T follicular helper cell (primary cell): Measurements from ENCODE around the gene ROR2.

Experiments used
- DNase-seq: peaks from one replicate; pipeline ENCODE4 v3.0.0-alpha.2; 2020; ENCODE audit warnings: low read depth

The ROR2 gene

DNA sequence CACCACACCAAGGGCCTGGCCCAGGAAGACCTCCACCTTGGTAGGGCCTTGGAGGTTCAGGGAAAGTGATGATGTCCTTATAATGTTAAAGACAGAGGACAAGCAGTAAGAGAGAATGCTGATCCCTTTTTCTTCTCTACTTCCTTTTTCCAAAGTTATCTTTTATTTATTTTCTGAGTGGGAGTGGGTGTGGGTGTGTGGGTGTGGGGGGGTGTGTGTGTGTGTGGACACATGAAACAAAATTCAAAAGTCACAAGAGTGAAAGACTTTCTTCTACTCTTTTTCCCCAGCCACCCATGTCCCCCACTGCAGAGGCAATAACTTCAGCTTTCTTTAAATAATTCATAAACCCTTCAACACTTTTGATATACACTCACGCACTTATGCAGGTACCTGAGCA lies 70.8 kb downstream of the ROR2 start:
- no peak for DNase-seq

DNA sequence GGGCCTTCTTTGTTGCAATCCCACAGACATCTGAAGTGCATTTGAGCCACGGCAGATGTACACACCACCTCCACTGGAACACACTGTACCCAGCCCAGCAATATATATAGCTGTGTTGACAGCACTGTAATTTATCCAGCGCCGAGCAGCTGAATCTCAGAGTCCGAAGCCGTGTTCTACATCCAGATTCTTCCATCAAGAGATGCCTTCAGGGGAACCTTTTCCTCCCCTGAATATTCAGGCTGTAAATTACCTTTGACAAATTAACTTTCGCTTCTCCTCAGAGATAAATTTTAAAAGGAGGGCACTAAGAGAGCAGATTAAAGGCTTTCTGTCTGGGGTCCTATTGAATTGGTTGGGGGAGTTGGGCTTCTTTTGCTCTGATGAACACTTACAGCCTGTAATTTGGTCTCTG lies 76.4 kb downstream of the ROR2 start:
- no peak for DNase-seq

DNA sequence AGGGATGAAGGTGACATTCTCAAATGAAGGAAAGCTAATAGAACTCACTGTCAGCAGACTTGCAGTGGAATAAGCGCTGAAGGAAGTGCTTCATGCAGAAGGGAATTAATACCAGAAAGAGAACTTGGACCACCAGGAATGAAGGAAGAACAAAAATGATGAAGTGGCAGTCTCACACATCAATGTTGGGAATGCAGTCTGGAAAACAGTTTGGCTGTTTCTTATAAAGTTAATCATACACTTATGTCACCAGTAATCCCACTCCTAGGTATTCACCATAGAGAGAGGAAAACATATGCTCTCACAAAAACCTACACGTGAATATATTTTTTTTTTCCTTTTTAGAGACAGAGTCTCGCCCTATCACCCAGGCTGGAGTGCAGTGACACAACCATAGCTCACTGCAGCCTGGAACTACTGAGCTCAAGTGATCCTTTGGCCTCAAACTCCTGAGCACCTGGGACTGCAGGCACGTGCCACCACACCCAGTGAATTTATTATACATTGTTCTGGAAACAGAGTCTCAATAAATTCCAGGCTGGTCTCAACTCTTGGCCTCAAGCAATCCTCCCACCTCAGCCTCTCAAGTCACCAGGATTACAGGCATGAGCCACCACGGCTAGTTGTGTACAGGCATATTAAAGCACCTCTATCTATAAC lies 81.2 kb downstream of the ROR2 start:
- DNase-seq, result no peak

DNA sequence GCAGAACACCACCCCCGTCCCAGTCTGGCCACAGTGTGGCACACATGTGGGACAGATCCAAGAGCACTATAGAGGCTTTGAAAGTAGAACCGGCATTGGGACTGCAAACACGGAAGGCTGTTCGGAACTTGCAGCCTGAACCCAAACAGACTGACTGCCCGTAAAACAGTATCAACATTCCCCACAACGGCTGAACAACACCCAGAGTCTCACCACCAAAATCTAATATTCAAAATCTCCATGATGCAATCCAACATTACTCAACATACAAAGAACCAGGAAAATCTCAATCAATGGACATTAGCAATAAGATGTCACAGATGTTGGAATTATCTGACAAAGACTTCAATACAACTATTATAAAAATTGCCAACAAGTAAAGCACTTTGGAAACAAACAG lies 82.3 kb downstream of the ROR2 start:
- DNase-seq, result no peak

DNA sequence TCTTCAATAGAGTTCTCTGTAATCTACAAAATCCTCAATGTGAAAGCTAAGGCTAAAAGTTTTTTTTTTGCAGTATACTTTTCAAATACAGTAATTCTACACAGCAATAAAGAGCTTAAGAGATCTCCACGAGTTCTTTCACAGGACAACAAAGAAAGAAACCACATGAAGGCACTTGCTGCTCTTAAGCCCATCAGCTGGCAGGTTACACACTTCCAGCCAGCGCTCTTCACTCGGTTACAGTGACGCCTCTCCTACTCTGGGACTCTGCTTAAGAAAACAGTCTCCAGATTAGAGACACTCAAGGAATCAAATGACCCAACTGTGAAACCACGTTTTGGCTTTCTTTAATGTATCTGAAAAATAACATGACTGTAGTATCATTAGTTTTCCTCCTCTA lies 85.0 kb downstream of the ROR2 start:
- no peak for DNase-seq

DNA sequence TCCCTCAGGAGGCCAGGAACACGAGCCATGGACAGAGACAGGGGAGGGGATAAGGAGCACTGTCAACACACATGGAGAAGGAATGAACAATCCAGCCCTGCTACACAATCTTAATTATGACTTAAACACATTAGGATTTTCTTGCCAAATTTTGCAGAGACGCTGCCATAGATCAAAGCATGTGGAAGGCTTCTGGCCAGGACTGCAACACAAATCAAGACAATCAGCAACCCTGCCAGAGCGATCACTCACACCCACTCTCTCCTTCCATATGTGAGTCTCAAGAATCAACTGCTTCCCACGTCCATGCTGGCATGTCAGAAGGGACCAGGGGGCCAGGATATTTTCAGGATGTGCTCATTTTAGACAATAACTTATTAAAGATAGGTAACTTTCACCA lies 85.6 kb downstream of the ROR2 start:
- no peak for DNase-seq

DNA sequence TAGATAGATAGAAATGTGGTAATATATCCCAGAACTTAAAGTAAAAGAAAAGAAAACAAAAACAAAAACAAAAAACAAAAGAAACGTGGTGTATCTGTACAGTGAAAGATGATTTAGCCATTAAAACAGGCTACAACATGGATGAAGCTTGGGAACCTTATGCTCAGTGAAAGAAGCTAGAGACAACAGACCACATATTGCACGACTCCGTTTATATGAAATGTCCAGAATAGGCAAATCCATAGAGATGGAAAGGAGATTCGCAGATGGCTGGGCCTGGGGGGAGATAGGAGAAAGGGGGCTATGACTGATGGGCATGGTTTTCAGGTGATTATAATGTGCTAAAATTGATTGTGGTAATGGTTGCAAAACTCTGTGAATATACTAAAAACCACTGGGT lies 86.6 kb downstream of the ROR2 start:
- DNase-seq, result no peak

DNA sequence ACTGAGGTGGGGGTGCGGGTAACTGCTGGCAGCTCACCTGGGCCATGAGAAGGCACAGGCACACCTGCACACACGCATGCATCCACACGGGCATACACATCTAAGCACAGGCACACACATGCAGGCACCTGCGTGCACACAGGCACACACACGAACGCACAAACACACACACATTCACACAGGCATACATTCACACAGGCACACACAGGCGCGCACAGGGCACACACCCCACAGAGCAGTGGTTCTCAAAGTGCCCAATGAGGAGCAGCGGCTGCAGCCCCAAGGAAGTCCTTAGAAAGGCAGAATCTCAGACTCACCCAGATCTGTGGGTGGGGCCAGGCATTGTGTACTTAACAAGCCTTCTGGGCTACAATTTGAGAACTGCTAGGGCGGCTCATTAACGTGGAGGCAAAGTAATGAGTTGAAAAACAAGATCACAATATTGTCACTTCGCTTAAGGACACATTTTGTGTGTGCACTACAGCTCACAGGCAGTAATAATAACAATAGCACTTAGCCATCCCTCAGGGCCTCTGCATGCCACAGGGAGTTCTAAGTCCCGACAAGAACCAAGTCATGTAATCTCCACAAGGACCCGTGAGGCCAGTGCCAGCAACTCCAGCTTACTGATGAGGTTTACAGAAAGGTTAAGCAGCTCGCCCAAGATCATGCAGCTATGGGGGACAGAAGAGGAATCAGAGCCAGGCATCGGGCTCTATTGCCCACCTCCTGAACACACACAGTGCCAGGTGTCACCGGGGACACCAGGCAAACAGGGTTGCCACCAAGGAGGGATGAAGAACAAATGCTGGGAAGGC lies 91.6 kb downstream of the ROR2 start:
- no peak for DNase-seq

DNA sequence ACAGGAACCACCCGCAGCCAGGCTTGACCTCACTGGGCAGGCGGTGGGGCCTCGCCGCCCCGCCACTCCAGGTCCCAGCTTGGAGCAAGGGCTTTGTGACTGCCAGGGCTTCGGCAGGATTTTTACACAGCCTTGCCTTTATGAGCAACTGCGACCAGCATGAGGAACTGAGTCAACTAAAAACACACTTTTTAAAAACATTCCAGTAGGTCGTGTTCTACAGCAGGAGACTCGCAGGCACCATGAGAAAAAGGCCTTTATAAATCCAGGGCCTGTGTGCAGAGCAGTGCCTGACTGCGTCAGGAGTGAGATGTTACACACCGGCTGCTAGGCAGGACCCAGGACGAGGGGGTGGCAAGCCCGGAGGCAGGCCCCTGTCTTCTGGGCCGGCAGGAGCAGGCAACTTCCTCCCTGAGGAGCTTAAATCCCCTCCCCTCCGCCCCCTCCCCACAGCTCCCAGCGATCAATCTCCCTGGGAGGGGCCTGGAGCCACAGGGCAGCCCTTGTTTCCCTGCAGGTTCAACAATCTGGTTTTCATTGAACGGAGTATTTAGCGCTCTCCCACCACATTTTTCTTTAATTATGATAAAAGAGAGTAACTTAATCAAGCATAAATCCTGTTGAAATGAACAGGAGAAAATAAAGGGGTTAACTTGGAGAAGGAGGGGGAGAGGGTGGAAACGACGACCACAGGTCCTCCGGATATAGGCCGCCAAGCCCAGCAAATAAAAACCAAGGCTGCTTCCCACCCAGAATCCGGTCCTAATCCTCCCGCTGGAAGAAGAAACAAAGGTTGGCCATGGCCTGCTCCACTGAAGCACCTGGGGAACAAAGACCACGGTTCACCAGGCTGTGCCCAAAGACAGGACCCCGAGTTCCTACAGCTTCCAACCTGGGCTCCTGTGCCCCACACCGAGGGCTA lies 92.5 kb downstream of the ROR2 start:
- DNase-seq, result no peak

DNA sequence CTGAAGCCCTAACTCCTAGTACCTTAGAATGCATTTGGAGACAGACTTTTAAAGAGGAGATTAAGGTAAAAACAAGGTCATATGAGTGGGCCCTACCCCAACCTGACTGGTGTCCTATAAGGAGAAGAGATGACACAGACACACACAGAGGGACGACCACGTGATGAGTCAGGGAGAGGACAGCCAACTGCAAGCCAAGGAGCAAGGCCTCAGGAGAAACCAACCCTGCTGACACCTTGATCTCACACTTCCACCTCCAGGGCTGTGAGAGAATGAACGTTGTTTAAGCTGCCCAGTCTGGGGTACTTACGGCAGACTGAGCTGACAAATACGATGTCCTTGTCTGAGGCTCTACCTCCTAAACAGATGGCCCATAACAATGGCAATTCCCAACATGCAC lies 93.6 kb downstream of the ROR2 start:
- no peak for DNase-seq

DNA sequence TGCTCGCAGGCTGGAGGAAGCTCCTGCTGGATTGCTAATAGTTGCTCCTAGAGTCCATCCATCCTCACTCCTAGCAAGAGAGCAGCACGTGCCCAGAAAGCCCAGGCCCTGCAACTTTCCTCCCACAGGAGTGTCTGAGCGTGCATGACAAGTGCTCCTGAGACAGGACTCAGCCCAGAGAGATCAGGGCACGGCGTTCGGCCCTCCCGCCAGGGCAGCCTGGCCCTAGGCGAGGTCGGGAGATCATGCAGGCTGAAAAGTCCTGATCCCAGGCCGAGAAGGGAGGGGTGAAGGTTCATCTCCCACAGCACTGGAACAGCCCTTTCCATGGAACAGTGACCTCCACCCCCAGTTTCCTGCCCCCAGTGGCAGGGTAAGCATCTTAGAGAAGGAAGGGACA lies 94.8 kb downstream of the ROR2 start:
- DNase-seq, result no peak

DNA sequence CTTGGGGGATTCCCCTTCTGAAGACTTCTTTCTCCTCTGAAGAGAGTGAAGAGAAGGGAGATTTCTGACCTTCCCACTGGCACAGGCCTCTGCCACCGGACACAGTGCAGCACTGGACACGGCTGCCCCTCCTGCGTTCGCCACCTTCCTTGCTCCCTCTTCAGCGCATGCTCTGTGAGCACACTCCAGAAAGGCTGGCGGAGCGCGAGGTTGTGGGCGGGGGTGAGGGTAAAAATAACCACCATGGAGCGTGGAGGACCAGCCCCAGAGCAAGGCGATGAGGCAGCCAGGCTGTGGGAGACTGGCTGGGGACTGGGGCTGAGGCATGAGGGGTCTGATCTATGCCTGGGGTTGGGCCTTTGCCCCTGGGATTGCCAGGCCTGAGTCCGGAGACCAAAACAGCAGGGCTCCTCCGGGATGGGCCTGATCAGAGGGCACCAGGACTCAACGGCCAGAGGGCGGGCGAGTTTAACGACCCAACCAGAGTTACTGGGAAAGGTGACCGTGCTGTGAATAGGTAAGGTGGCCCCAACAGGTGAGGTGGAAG lies 97.2 kb downstream of the ROR2 start:
- no peak for DNase-seq

DNA sequence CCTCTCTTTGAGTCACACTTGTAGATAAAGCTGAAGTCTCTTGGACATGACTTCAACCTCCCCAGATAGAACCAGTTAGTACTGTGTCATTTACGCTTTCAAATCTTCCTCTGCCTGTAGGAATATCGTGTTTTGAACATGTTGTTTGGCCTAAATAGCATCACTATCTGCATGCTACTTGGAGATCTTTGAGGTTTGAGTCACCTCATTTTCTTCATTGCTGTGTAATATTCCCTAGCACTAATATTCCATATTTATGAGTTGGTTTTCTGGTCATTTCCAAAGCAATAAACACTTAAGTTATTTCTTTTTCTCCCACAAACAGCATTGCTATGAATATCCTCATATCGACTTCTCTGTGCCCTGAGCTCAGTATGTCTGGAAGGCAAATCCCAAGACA lies 100.3 kb downstream of the ROR2 start:
- no peak for DNase-seq

DNA sequence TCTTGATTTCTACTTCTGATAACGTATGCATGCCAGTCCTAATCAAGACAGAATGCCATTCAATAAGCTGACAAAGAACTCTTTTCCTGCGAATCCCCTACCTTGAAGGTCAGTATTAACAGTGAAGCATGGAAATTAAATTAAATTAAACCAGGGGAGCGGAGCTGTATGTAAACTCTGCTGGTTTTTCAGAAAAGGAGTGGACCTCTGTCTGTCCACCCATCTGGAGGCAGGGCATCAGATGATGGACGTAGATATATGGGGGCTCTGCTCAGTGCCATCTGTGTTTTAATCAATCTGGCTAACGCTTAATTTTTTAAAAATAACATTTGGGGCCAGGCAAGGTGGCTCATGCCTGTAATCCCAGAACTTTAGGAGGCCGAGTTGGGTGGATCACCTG lies 101.9 kb downstream of the ROR2 start:
- no peak for DNase-seq

DNA sequence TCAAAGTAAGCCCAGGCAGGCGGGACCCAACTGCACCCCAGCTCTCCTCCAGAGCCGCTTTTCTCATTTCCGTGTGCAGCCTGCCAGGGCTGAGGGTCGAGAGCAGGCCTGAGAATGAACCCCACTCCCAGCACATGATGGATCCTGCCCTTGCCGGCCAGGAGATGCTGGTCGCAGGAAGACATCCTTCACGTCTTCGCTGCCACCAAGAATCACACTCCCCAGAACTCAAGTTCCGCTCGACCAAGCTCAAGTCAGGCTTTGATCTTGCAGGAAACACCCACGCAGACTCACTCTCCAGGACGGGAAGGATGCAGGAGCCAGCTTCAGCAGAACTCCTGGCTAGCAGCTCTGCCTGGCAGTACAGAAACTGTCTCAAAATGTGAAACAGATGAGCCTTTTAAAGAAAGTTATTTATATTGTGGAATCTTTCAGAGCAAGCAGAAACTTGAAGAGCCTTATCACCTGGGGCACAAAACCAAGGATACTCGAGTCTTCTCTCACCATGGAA lies 102.4 kb downstream of the ROR2 start:
- no peak for DNase-seq

DNA sequence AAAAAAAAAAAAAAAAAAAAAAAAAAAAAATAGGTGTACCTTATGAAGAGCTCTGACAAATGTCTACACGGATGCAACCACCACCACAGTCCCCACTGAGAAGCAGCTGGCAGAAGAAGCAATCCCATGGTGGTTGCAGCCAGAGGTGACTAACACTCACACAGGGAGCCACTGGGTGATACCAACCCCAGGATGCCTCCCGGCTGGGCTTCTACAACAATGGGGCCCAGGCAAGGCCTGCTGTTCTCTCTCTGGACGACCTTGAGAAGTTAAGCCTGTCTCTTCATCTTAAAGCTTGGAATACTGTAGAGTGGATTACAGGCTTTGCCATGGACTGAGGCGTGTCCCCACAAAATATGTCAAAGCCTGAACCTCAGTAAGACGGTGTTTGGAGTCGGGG lies 104.1 kb downstream of the ROR2 start:
- no peak for DNase-seq

DNA sequence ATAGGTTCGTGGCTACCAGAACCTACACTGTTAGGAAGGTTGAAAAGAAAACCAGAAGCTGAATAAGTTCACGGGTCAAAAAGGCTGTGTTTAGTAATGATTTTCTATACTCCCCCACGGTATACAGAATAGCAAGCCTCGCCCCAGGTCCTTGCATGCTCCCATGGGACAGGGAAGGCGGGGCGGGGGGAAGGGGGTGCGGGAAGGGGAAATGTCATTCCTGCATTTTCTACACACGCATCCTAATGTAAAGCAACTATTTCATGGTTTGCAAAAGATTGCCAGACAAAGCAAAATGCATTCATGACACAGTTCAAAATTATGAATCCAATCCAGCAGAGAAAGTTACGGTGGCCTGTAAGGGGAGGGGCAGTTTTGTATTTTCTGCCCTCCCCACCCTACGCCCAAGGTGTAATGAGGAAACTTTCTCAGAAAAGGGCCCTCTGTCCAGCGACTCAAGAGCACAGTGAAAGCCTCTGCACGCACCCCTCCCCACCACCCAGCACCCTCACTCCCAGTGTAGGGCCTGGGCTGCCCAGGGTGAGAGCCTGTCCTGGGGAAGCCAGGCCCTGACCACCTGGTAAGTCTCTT lies 105.2 kb downstream of the ROR2 start:
- no peak for DNase-seq

DNA sequence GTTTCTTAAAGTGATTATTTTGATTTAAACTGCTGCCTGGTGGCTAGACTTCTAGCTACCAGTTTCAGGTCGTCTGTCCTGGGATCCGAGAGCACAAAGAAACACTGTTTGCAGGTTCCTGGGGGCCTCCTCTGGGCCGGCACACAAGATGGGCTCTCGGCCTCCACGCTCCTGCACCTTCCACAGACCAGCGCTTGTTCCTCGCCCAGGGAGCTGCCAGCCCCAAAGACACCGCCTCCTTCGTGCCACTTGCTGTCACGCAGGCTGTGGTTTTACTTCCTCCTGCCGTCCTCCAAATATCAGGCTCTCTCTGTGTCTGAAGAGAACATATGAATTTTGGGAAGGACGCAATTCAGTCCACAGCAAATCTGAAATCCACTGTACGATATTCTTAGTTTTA lies 105.8 kb downstream of the ROR2 start:
- no peak for DNase-seq

DNA sequence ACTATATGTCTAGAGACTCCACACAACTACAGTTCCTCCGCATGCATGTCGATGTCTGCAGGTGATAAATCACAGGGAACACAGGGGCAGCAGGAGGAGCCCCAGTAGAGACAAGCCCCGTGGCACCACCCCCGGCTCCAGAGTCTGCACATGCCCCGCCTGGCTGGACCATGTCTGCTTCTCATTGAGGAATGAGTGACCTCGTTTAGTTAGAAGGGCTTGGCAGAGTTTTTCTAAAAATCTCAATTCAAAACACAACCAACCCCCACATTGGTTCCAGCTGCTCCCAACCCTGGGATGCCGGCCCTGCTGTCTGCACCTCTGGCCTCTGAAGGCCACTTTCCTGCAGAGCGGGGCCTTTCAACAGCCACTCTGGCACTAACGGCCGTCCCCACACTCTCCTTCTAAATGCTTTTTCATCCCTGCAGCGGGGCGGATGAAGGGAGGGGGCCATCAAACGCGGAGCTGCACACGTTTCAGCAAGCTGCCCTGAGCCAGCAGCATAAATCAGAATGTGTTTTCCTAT lies 106.3 kb downstream of the ROR2 start:
- no peak for DNase-seq

DNA sequence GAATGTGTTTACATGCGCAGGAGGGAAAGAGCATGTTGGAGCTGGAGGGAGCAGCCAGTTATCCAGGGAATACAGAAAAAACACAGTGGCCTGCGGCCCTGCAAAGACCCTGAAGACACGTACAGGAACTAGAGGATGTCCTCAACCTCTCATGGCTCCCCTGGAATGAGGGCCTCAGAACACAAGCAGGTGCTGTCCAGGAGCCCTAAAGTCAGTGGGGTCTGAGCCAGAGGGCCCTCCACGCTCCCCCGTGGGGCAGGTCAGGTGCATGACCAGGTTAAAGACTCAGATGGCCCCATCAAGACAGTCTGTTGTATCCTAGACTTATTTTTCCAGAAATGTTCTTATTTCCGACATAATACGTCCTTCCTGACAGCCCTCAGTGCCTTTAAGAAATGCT lies 106.9 kb downstream of the ROR2 start:
- no peak for DNase-seq

DNA sequence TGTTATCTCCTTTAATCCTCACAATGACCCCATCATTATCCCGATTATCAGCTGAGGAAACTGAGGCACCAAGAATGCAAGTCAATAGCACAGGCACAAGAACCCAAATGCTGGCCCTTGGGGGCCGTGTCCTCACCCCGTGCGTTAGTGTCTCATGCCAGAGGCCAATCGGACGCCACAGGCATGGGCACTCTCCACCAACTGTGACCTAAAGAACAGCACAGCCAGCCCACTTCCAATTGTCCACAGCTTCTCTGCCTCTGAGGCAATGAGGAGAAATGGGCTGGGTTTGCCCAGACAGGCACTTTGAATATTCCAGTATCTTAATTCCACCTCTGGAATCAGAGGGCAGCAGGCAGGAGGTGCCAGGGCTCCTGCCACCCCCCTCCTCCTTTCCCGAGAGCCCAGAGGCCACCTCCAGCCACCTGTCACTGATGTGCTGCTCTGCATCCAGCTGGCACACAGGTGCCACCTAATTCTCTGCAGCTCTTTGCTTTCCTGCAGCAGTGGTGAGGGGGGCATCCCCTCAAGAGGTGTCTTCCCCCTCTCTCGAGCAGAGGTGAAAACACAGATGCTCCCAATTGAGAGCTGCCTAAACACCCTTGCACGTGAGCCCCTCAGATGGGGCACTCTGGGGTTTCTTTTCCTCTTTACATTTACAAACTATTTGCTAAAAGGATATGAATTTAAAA lies 107.5 kb downstream of the ROR2 start:
- no peak for DNase-seq
